GM18505 (cell line): ENCODE results near the gene JAKMIP2.
"Not testable (repeated sequence)": the region's sequence is repeated elsewhere in the genome, so short reads cannot be mapped to it uniquely, and the experiment has no call there.

ENCODE experiments used
- ATAC-seq: cut with Tn5 transposase; IDR thresholded peaks from one replicate; pipeline ENCODE4 v1.9.1; 2021; ENCODE audit not compliant: unreplicated experiment
- POLR2A ChIP-seq: IDR thresholded peaks from 4 replicates; pipeline ENCODE4 v1.6.1; 2011; ENCODE audit warnings: borderline replicate concordance; ENCODE audit not compliant: insufficient read depth, insufficient read length; ENCODE audit errors: extremely low read depth

Gene JAKMIP2

DNA sequence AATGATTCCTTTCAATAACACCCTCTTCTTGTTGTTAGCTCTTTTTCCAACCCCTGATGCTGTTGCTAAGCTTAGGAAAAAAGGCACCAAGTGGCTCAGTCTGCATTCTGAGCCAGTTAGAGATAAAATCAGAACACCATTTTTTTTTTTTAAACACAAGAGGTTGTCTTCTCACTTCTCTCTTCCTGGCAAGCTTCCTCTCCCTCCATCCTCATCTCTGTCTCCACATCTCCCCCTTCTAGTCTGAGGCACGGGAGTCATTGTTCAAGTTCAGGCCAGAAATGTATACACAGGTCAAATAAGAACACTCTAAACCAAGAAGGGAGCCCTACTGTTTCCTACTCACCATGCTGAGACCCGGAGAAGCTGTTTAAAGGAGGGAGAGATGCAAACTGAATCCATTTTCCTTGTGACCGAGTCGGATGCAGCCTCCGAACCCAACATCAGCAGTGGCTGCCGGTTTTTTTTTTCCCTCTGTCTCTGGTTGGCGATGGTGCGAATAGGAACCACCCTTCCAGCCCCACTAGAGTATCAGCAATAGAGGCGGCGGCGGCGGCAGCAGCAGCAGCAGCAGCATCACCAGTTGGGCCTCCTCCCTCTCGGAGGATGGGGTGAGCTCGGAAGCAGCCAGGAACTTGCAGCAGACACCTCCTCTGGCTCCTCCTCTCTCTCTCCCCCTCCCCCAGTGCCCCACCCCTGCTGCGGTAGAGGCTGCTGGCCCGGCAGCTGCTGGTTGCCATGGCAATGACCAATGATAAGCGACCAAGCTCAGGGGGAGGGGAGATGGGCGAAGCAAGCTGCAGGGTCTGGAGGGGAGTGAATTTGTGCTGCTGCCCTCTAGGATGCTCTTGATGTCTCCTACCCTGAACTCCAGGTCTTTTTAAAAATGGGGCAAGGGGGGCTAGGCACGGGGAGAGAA is at the start of gene JAKMIP2:
Gene JAKMIP2, minus strand, starts transcription at position 619 of the 919 bp plus-strand sequence. CDS start 110,922 bp downstream, outside the sequence.
- ATAC-seq: peak; percentile 92
- TF ChIP-seq POLR2A: no peak

GRCh38 chr5:147831465-147831864 is 48.9 kb upstream of the JAKMIP2 start, which contains the start of gene SPINK1:
Gene SPINK1 (minus strand): TSS chr5:147831671. CDS start chr5:147831577, 94 bp downstream.
- no peak for ATAC-seq
- TF ChIP-seq POLR2A: no peak

- ATAC-seq: no peak
- TF ChIP-seq POLR2A: no peak
These were observed 47.5 kb upstream of the JAKMIP2 start for GRCh38 chr5:147830035-147830434.

DNA sequence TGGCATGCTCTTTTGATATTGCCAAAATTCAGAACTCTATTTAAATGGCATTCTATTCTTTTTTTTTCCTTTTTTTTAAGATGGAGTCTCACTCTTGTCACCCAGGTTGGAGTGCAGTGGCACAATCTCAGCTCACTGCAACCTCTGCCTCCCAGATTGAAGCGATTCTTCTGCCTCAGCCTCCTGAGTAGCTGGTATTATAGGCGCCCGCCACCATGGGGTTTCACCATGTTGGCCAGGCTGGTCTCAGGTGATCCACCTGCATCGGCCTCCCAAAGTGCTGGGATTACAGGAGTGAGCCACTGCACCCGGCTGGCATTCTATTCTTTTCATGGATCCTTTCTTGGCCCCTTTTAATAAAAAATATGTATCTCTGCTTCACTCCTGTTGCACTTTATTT is 44.5 kb upstream of the JAKMIP2 start:
- ATAC-seq: not testable (repeated sequence)

- no peak for TF ChIP-seq POLR2A
- no peak for ATAC-seq
These were observed 43.8 kb upstream of the JAKMIP2 start for GRCh38 chr5:147826361-147826760.

DNA sequence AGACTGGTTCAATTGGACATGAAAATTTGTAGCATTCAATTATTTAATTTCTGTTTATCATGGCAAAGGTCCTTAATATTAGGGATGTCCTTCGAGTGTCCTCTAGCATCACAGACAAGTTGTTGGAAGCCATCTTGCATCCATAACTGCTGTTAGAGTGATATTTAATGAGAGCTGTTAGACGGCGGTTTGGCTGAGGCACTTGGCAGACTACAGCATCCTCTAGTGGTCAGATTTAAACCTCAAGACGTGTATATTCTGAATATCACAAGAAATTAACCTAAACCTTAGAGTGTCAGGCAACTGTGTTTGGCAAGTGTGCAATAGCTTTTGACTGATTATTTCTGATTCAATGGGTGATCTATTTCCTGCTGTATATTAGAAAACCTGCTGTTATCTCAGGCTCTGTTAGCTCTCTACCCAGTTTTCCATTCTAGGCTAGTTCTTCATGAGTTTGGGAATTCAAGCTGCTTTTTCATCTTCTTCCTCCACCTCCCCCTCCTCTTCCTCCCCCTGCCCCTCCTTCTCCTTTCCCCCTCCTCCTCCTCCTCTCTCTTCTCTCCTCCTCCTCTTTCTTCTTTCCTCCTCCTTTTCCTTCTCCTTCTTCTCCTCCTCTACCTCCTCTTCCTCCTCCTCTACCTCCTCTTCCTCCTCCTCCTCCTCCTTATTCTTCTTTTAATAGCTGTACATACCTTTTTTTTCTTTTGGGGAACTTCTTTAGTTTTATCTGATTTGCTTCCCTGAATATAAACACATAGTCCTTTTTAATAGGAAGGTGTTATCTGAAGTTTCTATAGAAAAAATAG is 40.4 kb upstream of the JAKMIP2 start:
- ATAC-seq: peak; percentile 90
- no peak for TF ChIP-seq POLR2A

DNA sequence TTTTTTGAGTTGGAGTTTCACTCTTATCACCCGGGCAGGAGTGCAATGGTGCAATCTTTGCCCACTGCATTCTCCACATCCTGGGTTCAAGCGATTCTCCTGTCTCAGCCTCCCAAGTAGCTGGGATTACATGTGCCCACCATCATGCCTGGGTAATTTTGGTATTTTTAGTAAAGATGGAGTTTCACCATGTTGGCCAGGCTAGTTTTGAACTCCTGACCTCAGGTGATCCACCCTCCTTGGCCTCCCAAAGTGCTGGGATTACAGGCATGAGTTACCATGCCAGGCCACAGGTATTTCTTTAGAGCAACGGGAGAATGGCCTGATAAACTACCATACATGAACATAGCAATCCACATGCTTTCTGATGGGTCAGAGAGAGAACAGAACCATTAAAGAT is 39.7 kb upstream of the JAKMIP2 start:
- not testable (repeated sequence) for ATAC-seq

DNA sequence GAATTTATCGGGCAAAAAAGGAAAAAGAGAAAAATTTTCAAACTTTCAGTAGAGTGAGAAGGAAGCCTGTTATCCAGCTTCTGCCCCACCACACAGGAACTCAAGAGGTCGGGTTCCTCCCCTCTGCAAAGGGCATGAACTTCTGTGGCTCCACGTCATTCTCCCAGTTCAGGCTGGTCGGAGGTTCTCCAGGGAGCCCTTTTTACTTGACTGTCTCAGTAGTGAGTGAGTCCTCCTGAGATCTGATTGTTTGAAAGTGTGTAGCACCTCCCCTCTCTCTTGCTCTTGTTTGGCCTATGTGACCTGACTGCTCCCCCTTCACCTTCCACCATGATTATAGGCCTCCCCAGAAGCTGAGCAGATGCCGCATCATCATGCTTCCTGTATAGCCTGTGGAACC is 39.2 kb upstream of the JAKMIP2 start:
- no peak for ATAC-seq
- no peak for TF ChIP-seq POLR2A

DNA sequence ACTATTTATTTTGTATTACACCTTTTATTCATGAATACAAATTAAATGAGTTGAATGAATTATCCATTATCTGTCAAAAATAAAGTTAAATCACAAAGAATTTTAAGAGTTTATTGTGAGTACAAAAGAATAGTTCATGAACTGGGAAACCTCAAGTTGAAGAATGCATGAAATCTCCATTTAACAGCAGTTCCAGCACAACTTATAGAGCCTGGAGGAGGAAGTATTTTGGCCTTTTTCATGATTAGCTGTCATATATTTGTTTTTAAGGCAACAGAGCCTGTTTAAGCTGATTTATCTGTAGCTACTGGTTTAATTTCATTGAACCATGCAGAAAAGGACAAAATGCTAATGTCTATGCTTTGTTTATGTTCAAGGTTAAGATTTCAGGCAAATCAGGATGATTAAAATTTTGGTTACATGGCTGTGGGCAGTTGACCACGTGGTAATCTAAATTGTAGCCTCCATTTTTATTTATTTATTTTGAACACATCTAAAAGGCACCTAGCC is 36.8 kb upstream of the JAKMIP2 start:
- no peak for ATAC-seq
- TF ChIP-seq POLR2A: no peak

DNA sequence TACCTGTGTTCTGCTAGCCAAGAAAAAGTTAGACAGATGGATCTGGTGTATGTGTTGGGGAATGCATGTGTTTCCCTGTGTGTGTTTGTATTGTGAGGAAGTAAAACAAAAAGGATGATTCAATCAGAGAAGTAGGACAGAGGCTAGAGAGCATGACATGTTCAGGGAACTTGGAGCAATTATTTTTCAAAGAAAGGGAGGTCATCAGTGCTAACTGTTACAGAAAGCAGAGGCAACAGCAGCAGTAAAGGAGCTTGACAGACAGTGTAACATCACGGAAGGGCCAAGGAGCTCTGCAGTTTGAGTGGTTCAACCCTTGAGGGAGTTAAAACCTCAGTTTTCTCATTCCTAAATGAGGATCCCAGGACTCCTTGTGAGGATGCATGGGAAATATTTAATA is 35.8 kb upstream of the JAKMIP2 start:
- no peak for TF ChIP-seq POLR2A
- ATAC-seq: no peak

- no peak for ATAC-seq
- TF ChIP-seq POLR2A: no peak
These were observed 31.2 kb upstream of the JAKMIP2 start for GRCh38 chr5:147813696-147814095.

DNA sequence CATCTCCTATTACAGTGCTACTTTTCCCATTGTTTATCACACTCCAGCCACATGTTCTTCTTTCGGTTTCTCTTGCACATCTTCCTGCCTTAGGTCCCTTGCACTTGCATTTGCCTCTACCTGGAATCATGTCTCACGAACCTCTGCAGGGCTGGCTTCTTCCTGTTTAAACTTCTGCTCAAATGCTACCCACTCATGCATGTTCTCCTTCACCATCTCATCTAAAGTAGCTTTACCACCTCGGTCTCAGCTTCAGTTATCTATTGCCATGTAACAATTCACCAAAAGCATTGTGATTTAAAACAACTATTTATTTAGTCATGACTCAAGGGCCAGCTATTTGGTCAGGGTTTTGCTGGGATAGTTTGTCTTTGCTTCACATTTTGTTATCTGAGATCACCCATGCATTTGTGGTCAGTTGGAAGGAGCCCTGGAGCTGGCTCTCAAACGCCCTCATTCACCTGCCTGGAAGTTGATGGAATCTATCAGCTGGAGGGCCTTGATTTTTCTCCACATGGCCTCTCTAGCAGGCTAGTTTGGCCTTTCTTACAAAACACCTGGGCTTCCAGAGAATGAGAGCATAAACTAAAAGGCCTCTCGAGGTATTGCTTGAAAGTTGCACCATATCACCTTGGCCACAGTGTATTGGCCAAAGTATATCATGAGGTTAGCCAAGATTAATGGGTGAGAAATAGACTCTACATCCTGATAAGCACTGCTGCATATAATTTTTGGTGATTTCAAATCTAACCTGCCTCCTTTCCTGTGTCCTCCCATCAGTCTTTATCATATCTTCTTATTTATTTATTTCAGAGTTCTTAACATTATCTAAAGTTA is 27.5 kb upstream of the JAKMIP2 start:
- TF ChIP-seq POLR2A: no peak
- ATAC-seq: no peak

GRCh38 chr5:147805030-147805454 is 22.5 kb upstream of the JAKMIP2 start:
- ATAC-seq: peak; percentile 96
- no peak for TF ChIP-seq POLR2A
